Kasumi-1 (cell line): ENCODE data around the gene MAPKAPK3.

Experiments
- DNase-seq, 2 experiments: peaks; one replicate each; lab custom pipeline; 2025; lab: John Stamatoyannopoulos, UW

MAPKAPK3 gene

DNA sequence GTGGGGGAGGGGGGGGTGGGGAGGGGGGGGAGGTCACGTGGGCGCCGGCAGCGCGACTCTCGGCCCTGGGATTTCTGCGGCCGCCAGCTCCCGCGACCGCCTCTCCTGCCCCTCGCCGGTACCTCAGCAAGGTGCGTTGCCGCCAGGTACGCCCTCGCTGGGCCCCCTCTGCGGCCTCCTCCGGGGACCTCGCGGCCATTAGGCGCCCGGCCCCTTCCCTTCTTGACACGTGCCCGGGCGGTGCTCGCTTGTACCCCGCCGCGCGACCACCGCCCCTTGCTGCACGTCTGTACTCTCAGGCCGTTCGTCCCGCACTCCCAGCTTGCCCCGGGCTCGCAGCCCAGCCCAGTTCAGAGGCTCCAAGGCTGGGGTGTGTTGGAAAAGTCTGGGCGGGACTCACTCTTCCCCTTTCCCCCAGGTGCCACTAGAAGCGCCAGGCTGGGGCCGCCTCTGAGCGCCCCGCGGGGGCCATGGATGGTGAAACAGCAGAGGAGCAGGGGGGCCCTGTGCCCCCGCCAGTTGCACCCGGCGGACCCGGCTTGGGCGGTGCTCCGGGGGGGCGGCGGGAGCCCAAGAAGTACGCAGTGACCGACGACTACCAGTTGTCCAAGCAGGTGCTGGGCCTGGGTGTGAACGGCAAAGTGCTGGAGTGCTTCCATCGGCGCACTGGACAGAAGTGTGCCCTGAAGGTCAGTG lies at the start of gene MAPKAPK3:
MAPKAPK3 (plus strand) TSS at position 56 of the 696 bp plus-strand sequence; CDS start at position 471, 415 bp downstream.
- peak; percentile 22 to 30 for DNase-seq

DNA sequence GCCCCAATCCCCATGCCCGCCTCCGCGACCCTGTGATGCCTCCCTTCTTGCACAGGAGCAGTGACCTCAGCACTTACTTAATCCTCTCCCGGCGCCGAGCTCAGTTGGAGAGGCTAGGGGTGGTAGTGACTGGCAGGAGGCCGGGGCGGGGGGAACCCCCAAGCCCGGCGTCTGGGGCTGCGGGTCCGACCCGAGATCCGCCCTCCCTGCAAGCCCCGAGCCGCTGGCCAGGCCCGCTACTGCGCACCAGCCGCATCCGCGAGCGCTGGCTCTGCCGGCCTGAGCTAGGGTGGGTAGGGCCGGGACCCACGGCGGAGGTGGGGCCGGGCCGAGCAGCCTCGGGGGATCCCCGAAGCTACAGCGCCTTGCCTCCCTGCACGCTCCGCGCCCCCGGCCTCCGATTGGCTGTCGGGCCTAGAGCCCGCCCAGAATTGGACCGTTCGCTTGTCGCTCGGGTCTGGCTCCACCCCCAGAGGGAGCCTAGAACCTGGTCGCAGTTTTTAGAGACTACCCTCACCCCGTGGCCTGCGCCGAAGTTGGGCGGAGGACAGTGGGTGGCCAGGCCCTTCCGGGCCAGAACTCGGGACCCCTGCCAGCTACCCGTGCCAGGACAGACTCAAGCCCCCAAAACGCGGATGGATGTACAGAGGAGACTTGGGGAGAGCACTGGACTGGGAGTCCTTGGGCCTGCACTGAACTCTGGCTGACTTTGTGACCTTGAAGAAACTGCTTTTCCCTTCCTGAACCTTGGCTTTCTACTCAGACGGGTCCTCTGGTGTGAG lies 49.4 kb upstream of the MAPKAPK3 start, which contains the start of gene C3orf18:
C3orf18 (minus strand) TSS at position 362 of the 782 bp plus-strand sequence. CDS start 2,048 bp downstream, outside the sequence.
- peak; percentile 90 for DNase-seq

DNA sequence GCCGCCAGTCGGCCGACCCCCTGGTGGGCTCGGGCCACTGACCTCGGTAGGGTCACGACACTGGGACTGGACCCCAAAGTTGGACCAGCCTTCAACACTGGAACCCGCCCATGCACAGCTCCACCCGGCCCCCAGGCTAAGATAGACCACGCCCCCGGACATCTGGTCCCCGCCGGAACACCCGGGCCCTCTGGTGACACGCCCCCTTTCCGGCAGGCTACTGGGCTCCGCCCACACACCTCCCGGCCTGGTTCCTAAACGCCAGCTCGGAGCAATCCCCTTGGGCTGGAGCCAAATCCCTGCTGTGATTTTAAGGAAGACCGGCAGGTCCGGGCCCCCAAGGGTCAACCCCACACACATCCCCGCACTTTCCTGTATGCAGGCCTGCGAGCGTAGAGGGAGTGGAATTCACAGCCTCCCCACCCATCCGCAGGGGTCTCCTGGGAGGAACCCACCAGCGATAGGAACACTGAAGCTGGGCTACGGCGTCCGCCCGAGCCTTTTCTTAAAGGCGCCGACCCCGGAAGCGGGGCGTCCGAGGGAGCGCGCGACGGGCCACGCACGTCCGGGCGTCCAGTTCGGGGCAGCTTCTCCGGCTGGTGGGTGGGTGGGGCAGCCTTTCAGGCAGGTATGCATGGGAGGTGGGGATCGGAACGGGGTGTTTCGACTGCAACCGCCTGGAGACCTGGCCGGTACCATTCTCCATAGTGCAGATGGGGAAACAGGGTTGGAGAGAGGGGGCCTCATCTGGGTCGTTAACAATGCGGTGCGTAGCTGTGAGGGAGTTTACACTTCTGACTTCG lies 47.8 kb upstream of the MAPKAPK3 start, which contains the start of gene HEMK1:
HEMK1 (plus strand) TSS at position 576 of the 803 bp plus-strand sequence. CDS start 1,583 bp downstream, outside the sequence.
- DNase-seq: peak; percentile 87

DNA sequence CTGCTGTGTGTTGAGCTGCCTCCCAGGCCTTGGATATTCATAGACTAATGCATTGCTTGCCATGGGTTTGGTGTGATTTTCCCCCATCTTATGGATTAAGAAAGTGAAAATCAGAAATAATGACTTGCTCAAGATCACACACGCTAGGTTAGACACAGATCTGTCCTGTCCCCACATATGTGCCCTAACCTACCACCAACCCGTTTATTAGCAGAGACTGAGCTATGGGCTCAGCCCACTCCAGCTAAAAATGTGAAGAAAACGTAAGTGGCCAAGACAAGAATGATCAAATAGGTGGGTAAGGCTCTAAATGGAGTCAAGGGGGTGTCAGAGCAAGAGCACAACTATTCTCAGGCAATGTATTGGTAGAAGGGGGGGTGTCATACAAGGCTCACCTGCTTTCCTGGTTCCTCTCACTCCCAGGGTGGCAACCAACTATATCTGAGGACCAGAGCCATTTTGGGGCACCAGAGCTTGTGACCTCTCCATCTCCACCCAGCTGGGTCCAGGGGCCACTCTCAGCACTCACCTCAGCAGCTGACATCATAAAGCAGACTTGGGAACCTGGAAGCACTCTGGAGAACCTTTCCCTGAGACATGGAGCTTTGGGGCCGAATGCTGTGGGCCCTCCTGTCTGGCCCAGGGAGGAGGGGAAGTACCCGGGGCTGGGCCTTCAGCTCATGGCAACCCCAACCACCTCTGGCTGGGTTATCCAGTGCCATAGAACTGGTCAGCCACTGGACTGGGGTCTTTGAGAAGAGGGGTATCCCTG lies 46.3 kb upstream of the MAPKAPK3 start:
- no peak for DNase-seq

DNA sequence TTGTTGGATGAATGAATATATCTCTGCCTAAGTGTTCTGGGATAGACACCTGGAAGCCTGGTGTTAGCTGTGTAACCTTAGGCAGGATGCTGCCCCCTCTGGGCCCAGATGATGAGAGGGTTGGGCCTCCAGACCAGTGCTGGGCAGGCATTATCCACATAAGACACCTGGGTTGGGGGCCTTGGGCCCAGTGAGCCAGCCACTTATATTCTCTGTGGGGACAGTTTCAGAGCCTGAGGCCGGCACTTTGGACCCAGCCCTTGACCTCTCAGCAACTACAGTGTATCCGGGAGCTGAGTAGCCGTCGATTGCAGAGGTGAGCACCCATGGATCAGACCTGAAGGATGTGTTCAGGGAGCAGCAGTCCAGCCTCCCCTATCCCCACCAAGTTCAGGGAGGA lies 45.5 kb upstream of the MAPKAPK3 start:
- DNase-seq: no peak

DNA sequence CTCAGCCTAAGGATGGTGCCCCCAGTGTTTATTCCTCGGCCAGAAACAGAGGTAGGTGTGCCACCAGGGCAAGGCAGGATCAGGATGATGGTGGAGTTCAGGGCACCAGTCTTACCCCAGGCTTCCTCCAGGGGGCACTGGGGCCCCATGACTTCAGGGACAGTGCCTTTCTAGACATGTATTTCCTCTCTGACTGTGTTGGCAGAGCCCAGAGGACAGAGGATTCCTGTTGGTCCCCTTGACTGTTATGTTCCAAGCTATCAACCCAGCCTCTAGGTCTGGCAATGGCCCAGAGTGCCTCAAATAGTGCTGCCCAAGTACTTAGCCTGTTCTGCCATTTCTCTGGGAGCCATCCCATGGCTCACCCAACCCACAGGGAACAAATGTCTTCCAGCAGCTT lies 44.8 kb upstream of the MAPKAPK3 start:
- DNase-seq: peak; percentile 85 to 89

DNA sequence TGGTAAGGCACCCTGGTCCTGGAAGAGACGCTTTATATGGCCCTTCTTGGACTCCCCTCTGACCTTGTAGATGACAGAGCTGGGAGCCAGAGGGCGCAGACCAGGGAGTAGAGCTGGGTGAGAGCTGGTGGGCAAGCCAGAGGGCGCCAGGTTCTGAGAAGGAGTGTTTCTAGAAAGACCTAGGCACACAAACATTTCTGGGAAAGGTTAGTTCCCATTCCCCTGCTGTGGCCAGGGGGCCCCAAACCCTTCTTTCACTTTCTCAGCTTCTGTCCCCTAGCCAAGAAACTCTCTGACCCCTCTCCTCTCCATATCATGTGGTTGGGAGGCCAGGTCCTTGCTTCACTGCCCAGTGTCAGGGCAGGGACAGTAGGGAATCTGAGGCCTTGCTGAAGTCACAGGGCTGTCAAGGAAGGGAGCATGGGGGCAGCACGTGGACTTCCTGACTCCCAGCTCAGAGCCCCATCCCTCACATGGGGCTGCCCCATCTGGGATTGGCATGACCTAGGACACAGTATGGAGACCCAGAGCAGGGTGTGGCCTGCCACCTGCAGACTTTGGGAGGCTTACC lies 44.1 kb upstream of the MAPKAPK3 start:
- no peak for DNase-seq

DNA sequence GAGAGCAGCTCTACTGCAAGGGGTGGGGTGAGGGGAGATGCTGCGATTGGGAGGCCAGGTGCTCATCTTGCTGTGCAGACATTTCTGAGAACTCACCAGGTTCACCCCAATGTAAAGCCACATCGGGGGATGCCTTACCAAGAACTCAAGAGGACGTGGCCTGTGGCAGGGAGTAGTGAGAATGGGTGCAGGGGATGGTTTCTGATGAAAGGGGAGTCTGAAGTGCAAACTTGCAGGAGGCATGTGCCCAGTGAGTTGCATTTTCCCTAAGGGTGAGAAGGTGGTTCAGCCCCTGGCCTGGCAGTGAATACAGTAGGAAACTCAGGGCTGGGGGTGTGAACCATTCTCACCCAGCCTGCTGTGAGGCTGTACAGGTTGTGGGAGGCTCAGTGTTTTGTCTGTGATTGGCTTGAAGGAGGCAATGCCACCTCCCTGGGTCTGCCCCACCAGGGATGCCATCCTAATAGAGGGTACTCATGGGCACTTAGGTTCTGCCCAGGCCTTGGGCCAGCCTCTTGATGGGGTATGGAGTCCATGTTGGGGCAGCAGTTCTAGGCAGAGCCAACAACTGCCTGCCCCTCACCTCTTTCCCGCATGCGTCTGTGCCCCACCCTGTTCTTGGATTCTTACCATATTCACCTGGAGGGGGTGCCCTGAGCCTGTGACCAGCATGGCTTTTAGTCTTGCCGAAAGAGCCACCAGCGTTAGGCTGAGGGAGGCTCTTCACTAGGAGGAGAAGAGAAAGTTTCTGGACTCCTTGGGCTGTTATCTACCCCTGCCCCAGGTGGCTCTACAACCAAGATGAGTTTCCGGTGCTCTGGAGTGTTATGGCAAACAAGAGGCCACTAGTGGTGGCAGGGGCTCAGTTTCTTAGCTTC lies 43.1 kb upstream of the MAPKAPK3 start:
- no peak for DNase-seq

DNA sequence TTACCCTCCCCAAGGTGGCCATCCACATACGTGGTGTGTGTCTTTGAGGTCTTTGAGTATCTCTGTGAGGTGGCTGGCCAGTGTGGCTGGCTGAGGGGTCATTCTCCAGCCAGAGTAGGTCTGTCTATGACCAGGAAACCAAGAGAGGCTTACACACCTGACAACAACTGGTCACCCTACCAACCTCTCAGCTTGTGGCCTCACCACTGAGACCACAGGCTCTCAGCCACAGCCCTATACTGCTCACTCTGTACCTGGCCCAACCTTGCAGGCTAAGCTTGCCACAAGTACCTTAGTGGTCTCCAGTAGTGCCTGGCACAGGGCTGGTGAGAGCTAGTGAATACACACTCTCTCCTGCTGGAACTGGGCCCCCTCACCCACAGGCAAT lies 42.5 kb upstream of the MAPKAPK3 start:
- no peak for DNase-seq

DNA sequence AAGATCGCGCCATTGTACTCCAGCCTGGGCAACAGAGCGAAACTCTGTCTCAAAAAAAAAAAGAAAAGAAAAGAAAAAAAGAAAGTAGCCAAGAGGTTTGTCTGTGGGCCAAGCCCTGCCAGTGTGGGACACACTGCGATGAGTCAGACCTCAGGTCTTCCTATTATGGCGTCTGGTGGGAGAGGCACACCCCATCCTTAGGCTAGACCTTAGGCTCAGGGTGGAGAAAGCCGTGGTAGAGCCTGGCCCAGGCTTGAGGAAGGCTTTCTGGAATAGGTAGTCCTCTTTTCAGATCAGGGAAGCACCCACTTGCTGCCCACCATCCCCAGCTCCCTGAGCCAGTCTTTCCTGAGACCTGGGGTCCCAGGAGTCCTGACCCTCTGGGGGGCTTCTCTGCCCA lies 41.6 kb upstream of the MAPKAPK3 start:
- DNase-seq: no peak

DNA sequence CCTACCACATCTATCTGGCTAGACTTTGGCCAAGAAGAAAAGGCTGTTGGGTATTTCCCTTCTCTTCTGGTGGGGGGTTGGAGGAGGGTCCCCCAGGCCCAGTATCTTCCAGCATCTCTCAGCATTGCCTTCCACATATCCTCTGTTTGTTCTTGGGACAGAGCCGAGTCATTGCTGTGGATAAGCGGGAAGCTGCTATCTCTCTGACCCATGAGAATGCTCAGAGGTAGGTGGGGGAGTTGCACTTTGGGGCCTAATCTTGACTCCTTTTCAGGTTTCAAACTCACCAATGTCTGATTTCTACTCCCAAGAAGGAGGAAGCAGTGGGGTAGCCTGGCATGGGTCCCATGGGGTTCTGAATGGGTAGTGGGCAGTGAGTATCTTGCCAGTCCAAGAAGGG lies 39.6 kb upstream of the MAPKAPK3 start:
- no peak for DNase-seq

DNA sequence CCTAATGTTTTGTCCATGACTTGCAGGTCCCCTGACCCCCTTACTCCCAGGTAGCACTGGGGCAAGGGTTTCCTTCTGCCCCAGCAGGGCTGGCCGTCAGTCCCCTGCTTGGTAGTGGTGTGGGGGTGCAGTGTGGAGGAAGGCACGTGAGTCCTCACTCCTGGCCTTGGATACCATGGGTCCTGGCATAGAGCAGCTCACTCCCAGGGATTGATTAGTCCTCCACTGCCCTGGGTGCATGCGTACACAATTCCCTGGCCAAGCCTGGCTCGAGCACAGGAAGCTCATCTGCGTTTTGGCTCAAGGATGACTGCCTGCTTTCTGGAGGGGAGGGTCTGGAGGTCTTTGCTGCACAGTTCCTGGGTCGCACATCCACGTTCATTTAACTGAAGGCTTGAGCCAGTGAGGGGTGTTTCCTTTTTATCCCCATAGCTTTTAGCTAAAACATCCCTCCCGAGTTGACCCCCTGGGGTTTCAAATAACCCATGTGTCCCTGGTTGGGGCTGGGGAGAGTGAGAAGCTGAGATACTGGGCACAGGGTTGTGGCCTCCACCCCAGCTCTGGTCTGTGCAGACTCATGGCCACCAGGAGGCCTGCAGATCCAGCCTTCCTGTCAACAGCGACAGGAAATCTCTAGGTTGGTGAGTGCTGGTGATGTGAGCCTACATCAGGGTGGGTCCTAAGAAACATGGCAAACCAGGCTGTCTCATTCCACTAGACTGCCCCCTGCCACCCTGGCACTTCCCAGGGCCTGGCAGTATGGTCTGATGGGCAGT lies 36.1 kb upstream of the MAPKAPK3 start:
- DNase-seq: no peak

DNA sequence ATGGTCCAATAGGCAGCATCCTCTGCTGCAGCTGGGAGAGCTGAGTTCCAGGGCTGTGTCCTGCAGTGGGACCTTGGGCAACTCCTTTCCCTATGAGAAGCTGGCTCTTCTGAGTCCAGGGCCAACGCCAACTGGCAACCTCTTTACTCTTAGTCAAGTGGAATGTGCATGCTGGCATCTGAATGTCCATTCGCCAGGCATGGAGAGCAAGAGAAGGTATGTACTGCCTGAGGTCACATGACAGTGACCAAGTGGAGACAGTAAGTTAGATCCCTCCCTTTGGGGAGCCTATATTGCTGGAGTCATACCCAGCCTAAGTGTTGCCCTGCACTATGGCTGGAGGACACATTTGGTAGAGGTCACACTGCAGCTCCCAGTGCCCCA lies 35.5 kb upstream of the MAPKAPK3 start:
- no peak for DNase-seq

DNA sequence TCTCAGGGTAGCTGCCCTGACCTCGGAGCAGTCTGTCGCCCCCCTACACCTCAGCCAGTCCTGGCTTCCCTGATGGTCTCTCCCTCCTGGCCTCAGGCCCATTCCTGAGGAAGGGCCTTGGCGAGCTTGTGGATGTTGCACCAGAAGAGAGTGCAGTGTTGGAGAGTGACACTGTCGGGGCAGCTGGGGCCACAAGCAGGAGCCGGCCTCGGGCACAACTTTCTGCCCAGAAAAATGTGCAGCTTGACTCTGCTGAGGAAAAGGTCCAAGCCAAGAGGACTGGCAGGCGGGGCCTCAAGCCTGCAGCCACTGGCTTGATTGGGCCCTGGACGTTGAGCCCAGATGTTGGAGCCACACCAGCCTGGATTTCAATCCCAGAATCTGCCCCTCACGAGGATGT lies 34.9 kb upstream of the MAPKAPK3 start:
- DNase-seq: no peak

DNA sequence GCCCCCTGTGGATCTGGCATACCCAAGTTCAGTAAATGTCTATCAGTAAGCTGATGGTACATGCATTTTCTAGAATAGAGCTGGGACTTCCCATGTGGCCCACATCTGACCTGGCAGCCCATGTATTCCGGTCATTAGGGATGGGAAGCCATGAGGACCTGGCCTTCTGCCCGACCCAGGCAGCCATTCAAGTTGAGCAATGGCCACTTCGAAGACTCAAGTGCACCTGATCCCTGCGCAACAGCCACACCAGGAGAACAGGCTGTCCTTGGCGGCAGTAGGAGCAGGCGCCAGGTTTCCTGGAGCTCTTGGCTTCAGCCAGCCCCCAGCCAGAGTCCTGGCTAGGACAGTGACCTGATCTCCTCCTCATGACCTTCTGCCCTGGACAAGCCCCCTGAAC lies 33.1 kb upstream of the MAPKAPK3 start:
- no peak for DNase-seq

DNA sequence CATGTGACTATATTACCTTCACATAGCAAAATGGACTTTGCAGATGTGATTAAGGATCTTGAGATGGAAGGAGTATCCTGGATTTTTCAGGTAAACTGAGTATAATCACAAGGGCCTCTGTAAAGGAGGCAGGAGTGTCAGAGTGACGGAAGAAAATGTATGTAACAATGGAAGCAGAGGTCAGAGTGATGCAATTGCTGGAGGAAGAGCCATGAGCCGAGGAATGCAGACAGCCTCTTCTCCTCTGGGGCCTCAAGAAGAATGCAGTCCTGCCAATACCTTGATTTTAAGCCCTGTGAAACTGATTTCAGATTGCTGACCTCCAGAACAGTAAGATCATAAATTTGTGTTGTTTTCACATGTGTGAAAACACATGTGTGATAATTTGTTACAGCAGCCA lies 32.6 kb upstream of the MAPKAPK3 start:
- no peak for DNase-seq

DNA sequence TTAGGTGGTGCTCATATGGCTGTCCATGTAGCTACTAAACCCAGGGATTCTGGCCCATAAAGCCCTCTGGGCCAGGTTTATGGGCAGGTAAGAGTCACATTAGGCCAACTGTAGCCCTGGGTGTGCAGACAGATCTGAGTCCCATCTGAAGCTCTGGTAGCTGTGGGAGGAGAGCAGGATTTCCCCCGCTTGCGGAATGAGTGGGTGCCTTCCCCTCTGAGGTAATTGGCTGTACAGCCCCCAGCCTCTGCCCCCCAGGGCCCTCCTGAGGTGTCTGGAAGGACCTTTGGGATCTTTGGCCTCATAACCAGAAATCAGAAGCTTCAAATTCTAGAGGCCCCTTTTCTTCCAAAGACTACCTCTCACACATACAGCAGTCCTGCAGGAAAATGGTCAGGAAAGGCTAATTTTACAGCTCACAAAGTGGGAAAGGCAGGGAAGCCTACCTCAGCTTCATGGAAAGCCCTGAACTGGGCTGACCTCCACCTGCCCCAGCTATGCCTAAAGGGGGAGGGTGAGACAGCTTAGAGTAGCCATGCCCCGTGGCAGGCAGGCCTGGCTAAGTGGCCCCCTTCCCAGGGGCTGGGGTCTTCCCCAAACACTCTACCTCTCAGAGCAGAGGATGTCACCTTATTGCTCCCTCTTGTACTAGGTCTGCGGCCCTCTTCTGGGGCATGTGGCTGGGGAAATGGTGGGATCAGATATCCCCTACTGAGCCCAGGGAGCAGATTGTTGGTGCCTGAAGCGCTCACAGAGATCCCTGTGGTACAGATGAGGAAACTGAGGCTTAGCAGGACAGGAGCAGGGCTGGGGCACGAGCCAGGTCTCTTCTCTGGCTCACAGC lies 30.8 kb upstream of the MAPKAPK3 start:
- DNase-seq: no peak

DNA sequence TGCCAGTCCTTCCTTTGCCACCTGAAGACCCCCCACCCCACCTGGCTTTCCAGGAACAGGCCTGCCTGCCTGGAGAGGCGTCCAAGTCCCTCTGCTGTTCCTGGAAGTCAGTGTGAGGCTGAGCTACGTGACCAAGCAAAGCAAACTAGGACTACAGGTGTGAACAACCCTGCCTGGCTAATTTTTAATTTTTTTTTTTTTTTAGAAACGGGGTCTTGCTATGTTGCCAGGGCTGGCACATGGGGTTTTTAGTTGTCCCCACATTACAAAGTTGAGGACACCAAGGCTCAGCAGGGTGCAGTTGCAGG lies 30.2 kb upstream of the MAPKAPK3 start:
- no peak for DNase-seq

DNA sequence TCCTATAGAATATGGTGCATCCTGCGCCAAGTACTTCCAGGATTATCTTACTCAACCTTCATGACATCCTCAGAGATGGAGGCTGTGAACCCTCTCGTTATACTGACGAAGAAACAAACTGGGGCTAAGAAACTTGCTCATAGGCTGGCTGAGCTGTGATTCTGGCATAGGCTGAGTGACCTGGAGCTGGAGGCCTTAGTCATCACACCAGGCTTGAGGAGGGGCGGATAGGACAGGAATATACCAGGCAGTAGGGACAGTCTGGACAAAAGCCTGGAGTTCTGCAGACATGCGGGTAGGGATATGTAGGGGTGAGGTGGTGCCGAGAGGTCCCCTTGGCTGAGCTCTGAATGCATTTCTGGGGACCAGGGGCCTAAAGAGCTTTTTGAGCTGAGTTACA lies 29.6 kb upstream of the MAPKAPK3 start:
- no peak for DNase-seq
